Stimulated activated CD4-positive, alpha-beta T cell treated with anti-CD3 and anti-CD28 coated beads, TNF-alpha, amount 100 ng/mL, for 48 hours (primary cell): Measurements from ENCODE around the gene OMP.
A peak's percentile ranks its signal among the peaks of the same experiment; 100 is the strongest.

Experiments
- DNase-seq, 3 donors: peaks; one replicate each; pipeline ENCODE4 v3.0.0-alpha.2; 2020; ENCODE audit warnings: low read depth in 3 of 3

Gene OMP

GRCh38 chr11:77122576-77123212, 20.1 kb downstream of the OMP start:
- DNase-seq: no peak

DNA sequence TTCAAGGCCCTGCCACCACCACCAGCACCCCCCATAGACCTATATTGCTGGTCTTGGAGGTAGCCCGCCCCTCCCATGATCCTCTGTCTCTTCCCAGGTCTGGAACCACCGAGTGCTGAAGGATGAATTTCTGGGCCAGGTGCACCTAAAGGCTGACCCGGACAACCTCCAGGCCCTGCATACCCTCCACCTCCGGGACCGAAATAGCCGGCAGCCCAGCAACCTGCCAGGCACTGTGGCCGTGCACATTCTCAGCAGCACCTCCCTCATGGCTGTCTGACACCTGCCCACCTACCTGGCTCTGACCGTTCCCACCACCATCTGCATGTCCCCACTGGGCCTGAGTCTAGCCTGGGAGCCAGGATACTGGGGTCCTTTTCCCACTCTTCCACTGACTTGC, 21.0 kb downstream of the OMP start:
- no peak for DNase-seq

GRCh38 chr11:77124041-77124440, 21.4 kb downstream of the OMP start:
- no peak for DNase-seq

GRCh38 chr11:77124488-77124887, 21.8 kb downstream of the OMP start:
- no peak for DNase-seq

DNA sequence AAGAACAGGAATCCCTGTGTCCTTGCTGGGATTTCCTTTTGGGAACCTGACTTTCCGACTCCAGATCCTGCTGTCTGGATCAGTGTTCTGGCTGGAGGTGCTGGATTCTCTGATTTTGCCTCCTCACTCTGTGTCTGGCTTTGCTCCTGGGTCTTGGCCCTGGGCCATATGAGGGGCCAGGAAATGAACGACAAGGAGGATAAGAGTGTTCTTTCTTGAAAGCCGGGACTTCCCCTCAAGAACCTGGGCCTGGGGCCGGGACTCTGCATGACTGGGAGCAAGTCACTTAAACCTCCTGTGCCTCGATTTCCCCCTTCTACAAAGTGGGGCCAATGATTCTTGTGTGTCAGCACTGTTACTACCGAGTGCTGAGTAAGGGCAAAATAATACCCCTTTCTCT, 22.6 kb downstream of the OMP start:
- DNase-seq: no peak

GRCh38 chr11:77125695-77126094, 23.1 kb downstream of the OMP start:
- DNase-seq: no peak

- DNase-seq: no peak
Observed at GRCh38 chr11:77126156-77126775, 23.6 kb downstream of the OMP start.

DNA sequence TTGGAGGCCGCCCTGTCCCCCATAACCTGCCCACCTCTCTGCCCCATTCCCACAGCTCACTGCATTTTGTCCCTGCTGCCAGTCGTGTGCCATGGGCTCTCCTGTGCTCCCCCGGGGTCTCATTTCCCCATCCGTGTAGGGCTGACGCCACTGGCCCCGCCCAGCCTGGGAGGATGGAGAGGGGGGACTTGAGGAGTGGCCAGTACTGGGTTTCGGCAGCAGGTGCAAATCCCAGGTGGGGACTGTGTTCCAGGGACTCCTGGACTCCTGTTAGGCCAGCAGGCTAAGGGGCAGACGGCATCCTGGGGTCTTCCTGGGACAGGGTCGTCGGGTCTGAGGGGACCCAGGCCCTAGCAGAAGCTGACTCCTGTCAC, 24.2 kb downstream of the OMP start:
- DNase-seq: no peak

DNA sequence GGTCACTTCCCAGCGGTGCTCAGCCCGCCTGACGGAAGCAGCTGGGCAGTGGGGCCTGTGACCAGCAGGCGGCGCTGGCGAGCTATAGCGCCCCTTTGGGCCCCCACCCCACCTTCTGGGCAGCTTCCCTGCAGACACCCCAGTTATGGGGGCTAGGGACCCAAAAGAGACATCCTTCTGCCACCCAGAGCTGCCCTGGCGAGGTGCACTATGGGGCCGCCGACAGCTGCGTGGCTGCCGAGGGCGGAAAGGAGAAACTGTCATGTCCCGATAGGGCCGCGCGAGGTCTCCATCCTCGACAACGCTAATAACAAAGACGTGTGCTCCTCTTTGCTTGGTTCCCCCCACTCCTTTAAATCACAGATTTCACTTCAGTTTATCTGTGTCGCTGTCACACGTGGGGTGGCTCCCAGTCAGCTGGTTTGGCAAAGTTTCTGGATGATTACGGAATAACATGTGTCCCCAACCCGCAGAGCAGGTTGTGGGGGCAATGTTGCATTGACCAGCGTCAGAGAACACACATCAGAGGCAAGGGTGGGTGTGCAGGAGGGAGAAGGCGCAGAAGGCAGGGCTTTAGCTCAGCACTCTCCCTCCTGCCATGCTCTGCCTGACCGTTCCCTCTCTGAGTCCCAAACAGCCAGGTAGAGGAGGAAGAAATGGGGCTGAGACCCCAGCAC, 24.7 kb downstream of the OMP start:
- peak; percentile 13 to 47 (median 36) for DNase-seq

DNA sequence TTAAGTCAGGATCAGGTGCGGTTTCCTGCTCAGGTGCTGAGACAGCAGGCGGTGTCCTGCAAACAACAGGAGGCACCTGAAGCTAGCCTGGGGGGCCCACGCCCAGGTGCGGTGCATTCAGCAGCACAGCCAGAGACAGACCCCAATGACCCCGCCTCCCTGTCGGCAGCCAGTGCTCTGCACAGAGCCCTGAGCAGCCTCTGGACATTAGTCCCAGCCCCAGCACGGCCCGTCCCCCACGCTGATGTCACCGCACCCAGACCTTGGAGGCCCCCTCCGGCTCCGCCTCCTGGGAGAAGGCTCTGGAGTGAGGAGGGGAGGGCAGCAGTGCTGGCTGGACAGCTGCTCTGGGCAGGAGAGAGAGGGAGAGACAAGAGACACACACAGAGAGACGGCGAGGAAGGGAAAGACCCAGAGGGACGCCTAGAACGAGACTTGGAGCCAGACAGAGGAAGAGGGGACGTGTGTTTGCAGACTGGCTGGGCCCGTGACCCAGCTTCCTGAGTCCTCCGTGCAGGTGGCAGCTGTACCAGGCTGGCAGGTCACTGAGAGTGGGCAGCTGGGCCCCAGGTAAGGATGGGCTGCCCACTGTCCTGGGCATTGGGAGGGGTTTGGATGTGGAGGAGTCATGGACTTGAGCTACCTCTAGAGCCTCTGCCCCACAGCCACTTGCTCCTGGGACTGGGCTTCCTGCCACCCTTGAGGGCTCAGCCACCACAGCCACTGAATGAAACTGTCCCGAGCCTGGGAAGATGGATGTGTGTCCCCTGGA, 25.5 kb downstream of the OMP start, which contains the start of gene MYO7A:
Gene MYO7A, plus strand, starts transcription at position 327 of the 772 bp plus-strand sequence. CDS start 2,389 bp downstream, outside the sequence.
- no peak for DNase-seq

GRCh38 chr11:77129069-77129841, 26.6 kb downstream of the OMP start:
- no peak for DNase-seq

GRCh38 chr11:77129842-77130756, 27.5 kb downstream of the OMP start:
- no peak for DNase-seq

DNA sequence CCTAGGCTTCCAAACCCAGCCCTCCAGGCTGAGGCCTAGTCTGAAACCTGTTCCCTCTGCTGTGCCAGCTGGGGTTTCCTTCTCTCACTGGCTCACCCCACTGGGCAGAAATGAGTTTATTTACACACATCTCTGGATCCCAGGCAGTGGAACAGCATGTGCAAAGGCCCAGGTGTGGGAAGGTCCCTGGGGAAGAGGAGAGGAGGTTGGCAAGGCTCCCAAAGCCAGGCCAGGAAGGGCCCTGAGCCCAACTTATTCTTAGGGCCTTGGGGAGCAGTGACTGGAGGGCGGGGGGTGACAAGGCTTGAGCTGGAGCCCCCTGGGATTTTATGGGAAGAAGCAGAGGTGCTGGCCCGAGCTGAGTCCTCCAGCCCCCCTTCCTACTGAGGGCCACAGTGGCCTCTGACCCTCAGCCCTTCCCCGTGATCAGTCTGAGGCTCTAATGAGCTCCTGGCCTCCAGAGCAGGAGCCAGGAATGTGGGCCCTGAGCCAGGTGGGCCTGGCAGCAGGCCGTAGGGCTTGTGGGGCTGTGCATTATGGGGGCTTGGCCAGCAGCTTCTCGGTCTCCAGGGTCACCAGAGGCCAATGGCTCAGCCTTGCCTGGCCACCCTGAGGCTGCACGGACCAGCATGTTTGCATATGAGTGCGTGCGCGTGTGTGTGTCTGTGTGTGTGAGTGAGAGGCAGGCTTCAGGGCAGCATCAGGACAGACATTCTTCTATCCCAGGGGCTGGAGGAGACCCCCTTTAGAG, 28.3 kb downstream of the OMP start:
- DNase-seq: no peak

GRCh38 chr11:77131560-77131959, 28.9 kb downstream of the OMP start:
- no peak for DNase-seq

- no peak for DNase-seq
Observed at GRCh38 chr11:77135069-77135468, 32.4 kb downstream of the OMP start.

DNA sequence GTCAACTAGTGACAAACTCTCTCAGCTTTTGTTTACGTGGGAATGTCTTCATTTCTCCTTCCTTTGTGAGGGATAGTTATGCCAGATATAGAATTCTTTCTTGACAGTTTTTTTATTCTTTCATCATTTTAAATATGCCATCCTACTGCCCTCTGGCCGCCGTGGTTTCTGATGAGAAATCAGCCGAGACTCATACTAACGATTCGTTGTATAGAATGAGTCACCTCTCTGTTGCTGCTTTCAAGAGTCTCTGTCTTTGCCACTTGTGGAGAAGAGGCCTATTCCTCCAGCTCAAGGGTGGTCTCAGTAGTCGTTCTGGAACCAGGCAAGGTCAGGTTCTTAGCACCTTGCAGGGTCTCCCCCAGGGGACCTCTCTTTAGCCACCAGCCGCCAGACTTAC, 33.4 kb downstream of the OMP start:
- DNase-seq: no peak

DNA sequence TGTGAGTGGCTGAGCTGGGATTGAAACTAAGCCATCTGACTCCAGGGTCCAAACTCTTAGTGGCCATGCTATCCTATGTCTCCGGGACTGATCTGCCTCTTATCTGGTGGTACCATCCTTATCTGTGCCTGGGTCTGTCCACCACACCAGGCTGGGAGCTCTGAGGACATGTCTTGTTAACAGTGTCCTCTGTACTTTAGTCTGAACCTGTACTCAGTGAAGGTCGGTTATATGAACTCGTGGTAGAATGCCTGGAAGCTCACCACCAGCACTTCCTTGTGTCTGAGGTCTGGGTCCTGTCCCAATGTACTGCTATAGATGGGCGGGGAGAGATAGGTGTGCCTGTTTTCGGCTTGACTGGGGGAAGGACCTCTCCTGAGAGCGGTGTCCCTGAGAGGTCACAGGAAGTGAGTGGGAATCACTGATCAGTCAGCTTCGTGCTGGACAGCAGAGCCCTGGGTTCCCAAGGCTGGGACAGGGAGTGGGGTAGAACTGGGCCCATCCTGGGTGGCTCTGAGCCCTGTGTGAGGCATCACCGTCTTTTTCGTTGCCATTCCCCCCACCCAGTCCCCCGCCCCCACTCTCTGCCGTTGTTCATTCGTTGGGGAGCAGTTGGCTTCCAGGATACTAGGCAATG, 34.3 kb downstream of the OMP start:
- DNase-seq: no peak

- no peak for DNase-seq
Observed at GRCh38 chr11:77137421-77137820, 34.8 kb downstream of the OMP start.

DNA sequence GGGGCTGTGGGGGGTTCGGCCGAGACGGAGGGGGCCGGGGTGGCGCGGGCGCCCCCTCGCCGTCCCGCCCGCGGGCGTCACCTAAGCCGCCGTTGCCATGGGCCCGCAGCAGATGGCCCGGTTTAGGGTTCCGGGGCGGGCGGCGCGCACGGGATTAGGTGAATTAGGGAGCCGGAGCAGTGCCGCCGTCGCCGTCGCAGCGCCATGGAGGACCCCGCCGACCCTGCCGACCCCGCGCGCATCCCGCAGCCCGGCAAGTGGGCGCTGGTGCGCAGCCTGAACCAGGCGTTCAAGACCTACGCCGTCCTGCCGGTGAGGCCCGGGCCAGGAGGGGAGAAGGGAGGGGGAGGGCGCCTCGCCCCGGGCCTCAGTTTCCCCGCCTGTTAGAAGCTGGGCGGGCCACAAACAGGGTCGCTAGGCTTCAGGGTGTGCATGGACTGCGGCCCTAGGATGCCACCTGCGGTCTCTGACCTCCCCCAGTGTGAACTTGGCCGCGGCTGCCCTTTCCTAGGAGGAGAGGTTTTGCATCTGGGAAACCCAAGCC, 35.5 kb downstream of the OMP start:
- DNase-seq: no peak
